Prostate gland (tissue), 2 donors: ENCODE results near the gene GIN1. TPM values are rescaled to one million over a fixed set of nuclear protein-coding genes. Genes with fewer than 3 reads are reported as not detected.

Experiments
- DNase-seq: peaks from one replicate; pipeline ENCODE4 v3.0.0-alpha.2; 2019; ENCODE audit warnings: low spot score
- H3K27ac ChIP-seq, 2 donors: fragments of 200-600 bp; sonication (generic); 2 replicates each; pipeline ENCODE4 v1.5.1; 2017 to 2019
- H3K27me3 ChIP-seq: fragments of 200-600 bp; sonication (generic); replicated peaks from 2 replicates; pipeline ENCODE4 v1.5.1; 2019; ENCODE audit not compliant: insufficient read depth
- H3K36me3 ChIP-seq, 2 donors: fragments of 200-600 bp; sonication (generic); 1 replicate in 1 of 2; 2 replicates in 1 of 2; pipeline versions ENCODE4 v1.5.1 to v1.8.1; 2017 to 2019
- H3K4me1 ChIP-seq: fragments of 200-600 bp; sonication (generic); replicated peaks from 2 replicates; pipeline ENCODE4 v1.5.1; 2019
- H3K4me3 ChIP-seq, 2 donors: fragments of 200-600 bp; sonication (generic); 2 replicates each; pipeline ENCODE4 v1.5.1; 2017 to 2019
- H3K9me3 ChIP-seq: fragments of 200-600 bp; sonication (generic); 2 replicates; pipeline ENCODE4 v1.5.1; 2017
- POLR2A ChIP-seq: fragments of 450-650 bp; IDR thresholded peaks from one replicate; pipeline ENCODE4 v1.6.1; 2016; ENCODE audit warnings: antibody characterized with exemption, mild to moderate bottlenecking
- POLR2AphosphoS5 ChIP-seq: sonication (generic); formaldehyde crosslinking; IDR thresholded peaks from one replicate; pipeline ENCODE4 v1.6.1; 2017; ENCODE audit warnings: antibody characterized with exemption
- WGBS: methylation state at CpG from one replicate; pipeline ENCODE4 v1.1.5; 2018; 5-methylcytosine and 5-hydroxymethylcytosine counted together
- intact Hi-C: fragments of 100-400 bp; cut with DNase I; formaldehyde crosslinking; loops from one replicate; pipeline ENCODE4 v1.14.2; 2022
- total RNA-seq, 2 donors: library from RNA; depleted of rRNA; stranded (reverse); fragments of >200 nt; gene quantifications; one replicate each; pipeline ENCODE4 v1.1.0, GENCODE V29; 2016
- TF ChIP-seq, protein P1 (sequence below), 4 experiments: fragments of 200-600 bp in 2 of 4; fragments of 450-650 bp in 2 of 4; sonication (generic) in 2 of 4; IDR thresholded peaks; 1 replicate in 3 of 4; 2 replicates in 1 of 4; pipeline ENCODE4 v1.5.1; 2016 to 2019; ENCODE audit warnings: antibody characterized with exemption in 4 of 4, mild to moderate bottlenecking in 2 of 4, moderate library complexity in 2 of 4

Gene GIN1
- total RNA-seq, result 1 to 10 TPM; 7.2 to 8.0 TPM

- H3K4me1 ChIP-seq, result no peaks in the 10 kb centered on the region
Observed at GRCh38 chr5:103119765-103120606, at the start of gene GIN1, which contains the start of gene PPIP5K2. Gene GIN1 (minus strand): TSS chr5:103120138. CDS start chr5:103108707, 11,431 bp downstream. Gene PPIP5K2 (plus strand): TSS chr5:103120301. CDS start chr5:103129590, 9,289 bp downstream.

DNA sequence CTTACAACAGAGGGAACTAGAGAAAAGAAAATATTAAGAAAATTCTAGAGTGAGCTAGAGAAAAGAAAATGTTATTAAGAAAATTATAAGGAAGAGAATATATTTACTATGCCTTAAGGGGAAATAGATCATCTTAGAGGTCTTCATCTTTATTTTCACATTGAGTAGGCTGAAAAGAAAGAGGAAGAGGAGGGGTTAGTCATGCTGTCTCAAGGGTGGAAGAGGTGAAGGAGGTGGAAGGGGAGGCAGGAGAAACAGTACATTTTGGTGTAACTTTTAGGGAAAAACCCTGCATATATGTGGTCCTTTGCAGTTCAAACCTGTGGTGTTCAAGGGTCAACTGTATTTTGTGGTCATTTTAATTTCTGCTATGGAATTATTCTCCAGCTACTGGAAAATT is 46.8 kb upstream of the GIN1 start:
- Histone ChIP-seq H3K27ac (no peak overlapping the region), H3K36me3 (no peaks in the 10 kb centered on the region), H3K27me3 (no peaks in the 10 kb centered on the region), H3K9me3 (no peaks in the 10 kb centered on the region), H3K4me3 (no peak overlapping the region), H3K4me1 (no peaks in the 10 kb centered on the region)
- TF ChIP-seq POLR2AphosphoS5 (no peak), POLR2A (no peak)
- TF ChIP-seq, protein P1, sequence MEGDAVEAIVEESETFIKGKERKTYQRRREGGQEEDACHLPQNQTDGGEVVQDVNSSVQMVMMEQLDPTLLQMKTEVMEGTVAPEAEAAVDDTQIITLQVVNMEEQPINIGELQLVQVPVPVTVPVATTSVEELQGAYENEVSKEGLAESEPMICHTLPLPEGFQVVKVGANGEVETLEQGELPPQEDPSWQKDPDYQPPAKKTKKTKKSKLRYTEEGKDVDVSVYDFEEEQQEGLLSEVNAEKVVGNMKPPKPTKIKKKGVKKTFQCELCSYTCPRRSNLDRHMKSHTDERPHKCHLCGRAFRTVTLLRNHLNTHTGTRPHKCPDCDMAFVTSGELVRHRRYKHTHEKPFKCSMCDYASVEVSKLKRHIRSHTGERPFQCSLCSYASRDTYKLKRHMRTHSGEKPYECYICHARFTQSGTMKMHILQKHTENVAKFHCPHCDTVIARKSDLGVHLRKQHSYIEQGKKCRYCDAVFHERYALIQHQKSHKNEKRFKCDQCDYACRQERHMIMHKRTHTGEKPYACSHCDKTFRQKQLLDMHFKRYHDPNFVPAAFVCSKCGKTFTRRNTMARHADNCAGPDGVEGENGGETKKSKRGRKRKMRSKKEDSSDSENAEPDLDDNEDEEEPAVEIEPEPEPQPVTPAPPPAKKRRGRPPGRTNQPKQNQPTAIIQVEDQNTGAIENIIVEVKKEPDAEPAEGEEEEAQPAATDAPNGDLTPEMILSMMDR (IDR thresholded peaks at IDR 0.05), result no peak
- intact Hi-C loops, result no loop called here
- no peak for DNase-seq

More at GRCh38 chr5:103119765-103120606, at the start of gene GIN1, which contains the start of gene PPIP5K2:
- peak; percentile 96 for DNase-seq
- no peaks in the 10 kb centered on the region for H3K27me3 ChIP-seq
- TF ChIP-seq POLR2AphosphoS5 (peak; percentile 96), POLR2A (peak; percentile 76)
- TF ChIP-seq, protein P1 (IDR thresholded peaks at IDR 0.05), result peak in 1 of 4 experiments; percentile 16
- H3K27ac ChIP-seq, result peak within 1 kb of the TSS; percentile 85 to 87
- H3K4me3 ChIP-seq, result peak within 1 kb of the TSS; percentile 61 to 65
- H3K9me3 ChIP-seq, result no peaks in the 10 kb centered on the region
- intact Hi-C loops, result loop anchor here (10.0 kb wide), 1 partner anchor 535 kb away; no protein-coding TSS in a partner anchor
- no peaks in the 10 kb centered on the region for H3K36me3 ChIP-seq
- WGBS, result 0% methylated on average over 46 of the region's 46 CpGs

- Histone ChIP-seq H3K36me3 (no peaks in the 10 kb centered on the region), H3K4me1 (no peaks in the 10 kb centered on the region), H3K4me3 (no peak overlapping the region), H3K27me3 (no peaks in the 10 kb centered on the region), H3K27ac (no peak overlapping the region), H3K9me3 (no peaks in the 10 kb centered on the region)
- no peak for DNase-seq
- WGBS, result 95% methylated on average over 1 of the region's 1 CpG
- intact Hi-C loops, result no loop called here
- TF ChIP-seq, protein P1 (IDR thresholded peaks at IDR 0.05), result no peak
- no peak for TF ChIP-seq POLR2AphosphoS5
- TF ChIP-seq POLR2A, result no peak
Observed at GRCh38 chr5:103151156-103151555, 31.2 kb upstream of the GIN1 start.

DNA sequence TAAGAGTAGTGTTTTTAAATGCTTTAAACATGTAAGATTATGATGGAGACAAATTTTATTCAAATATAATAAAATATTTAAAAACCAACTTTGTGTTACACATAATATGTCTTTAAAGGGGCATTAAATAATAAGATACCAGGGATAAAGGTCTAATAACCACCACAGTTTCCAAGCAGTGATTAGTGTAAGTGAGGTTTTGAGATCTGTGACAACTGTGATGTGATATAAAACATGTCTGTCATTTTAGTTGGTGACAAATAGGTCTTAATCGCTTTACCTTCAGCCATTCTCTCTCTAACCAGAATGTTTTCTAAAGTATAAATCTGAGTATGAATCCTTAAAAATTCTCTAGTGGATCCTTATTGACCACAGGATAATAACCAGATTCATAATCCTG is 28.3 kb upstream of the GIN1 start:
- DNase-seq, result no peak
- intact Hi-C loops, result no loop called here
- WGBS, result 97% methylated on average over 1 of the region's 1 CpG
- H3K4me3 ChIP-seq, result no peak overlapping the region
- TF ChIP-seq POLR2AphosphoS5 (no peak), POLR2A (no peak)
- TF ChIP-seq, protein P1 (IDR thresholded peaks at IDR 0.05), result no peak
- no peak overlapping the region for H3K27ac ChIP-seq
- H3K4me1 ChIP-seq, result no peaks in the 10 kb centered on the region
- H3K27me3 ChIP-seq, result no peaks in the 10 kb centered on the region
- no peaks in the 10 kb centered on the region for H3K9me3 ChIP-seq
- no peaks in the 10 kb centered on the region for H3K36me3 ChIP-seq
